EH (cell line): ENCODE data around the gene SCN2A.

ENCODE experiments used
- DNase-seq: peaks from one replicate; pipeline ENCODE4 v3.0.0-alpha.2; 2015; ENCODE audit warnings: low read depth

Gene SCN2A

DNA sequence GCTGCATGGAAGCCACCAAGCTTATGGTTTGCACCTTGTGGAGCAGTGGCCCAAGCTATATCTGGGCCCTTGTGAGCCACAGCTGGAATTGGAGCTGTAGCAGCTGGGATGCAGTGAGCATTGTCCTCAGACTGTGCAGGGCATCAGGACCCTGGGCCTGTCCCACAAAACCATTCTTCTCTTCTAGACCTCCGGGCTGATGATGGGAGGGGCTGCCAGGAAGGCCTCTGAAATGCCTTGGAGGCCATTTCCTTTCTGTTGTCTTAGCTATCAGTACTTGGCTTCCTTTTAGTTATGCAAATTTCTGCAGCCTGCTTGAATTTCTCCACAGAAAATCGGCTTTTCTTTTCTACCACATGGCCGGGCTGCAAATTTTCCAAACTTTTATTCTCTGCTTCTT, 183.9 kb downstream of the SCN2A start:
- DNase-seq, result no peak

DNA sequence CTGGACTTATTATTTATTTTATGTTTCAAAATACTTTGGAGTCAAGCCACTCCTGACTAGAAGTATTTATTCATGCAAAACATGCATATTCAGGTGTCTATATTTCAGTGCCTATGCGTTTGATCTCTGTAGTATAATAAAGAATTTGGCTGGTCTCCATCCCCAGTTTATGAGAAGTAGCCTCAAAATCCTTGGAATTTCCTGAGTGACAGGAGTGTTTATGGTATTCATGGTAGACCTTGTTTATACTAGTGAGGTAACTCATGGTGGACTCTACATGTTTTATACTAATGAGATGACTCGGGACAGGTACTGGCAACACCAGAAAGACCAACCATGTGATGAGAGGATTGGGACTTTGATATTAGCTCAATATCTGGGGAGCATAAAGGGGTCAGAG, 186.3 kb downstream of the SCN2A start:
- DNase-seq, result no peak

DNA sequence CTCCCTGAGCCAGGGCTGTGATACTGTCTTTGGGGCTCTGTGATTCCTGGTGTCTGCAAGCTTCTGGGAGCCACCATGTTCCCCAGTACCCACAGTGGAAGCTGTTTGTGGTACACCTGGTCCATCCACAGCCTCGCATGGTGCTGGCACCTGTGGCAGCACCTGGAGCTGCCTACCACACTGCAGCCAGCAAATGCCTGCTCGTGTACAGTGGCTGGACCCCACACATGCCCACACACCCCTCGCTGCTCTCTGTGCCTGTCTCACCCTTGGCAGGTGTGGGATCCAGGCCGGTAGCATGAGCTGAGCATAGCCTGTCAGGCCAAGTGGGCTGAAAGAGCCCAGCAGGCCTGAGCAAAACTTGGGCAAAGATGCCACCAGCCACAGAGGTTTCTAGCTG, 188.5 kb downstream of the SCN2A start:
- no peak for DNase-seq

DNA sequence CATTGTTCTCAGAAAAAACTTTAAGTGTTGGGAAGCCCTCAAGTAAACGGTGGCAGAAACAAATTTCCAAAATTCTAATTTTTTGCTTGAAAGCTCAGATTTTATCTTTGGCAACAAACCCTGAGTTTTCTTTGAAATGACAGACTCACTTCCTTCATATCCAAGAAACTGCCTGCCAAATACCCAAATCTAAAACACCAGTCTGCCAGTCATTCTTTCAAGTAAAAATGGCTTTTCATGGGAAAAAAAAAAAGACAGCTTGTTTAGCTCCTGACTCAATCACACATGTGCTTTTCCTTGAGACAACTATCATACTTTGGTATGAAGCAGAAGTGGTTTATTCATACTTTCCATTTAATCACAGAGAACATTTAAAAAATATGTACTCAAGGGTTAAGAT, 189.7 kb downstream of the SCN2A start:
- peak; percentile 45 for DNase-seq

DNA sequence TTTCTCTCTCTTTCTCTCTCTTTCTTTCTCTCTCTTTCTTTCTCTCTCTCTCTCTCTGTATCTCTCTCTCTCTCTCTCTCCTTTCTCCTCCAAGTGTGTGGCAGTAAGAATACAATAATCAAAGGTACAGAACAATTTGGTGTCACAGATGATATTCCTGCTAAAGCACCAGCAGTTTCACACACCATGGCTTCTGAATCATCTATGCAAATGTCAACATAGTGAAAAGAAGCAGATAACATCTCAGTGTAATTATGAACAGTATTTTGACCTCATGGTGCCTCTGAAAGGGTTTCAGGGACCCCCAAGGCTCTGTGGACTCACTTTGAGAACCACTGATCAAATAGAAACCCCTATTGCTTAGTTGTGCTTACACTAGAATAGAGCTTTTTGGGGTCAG, 191.8 kb downstream of the SCN2A start:
- no peak for DNase-seq

DNA sequence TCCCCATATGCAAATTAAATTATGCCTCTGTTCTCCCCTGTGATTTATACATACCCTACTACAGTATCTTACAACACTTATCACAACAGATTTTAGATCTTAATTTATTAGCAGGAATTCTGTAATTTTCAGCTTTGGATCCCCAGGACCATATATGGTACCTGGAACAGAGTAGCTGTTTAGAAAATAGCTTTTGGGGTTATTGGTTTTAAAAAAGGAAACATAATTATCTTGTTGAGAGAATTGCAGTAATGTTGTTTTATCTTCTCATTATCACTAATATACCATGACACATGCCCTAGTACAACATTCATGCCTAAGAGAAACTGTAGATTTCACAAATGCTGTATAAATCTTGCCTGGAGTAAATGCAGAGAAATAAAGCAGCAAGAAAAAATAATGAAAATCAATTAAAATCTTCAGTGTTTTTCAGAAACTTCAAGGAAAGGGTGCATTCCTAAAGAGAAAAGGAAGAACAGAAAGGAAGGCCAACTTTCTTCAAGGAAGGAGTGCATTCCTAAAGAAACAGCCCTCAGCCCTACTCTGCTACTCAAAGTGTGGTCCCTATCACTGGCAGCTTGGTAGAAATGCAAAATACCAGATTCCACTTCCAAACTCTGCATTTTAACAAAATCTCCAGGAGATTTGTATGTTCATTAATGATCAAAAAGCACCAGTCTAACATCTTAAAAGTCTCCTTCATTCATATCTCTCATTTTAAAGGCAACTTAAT, 193.2 kb downstream of the SCN2A start:
- DNase-seq, result no peak

DNA sequence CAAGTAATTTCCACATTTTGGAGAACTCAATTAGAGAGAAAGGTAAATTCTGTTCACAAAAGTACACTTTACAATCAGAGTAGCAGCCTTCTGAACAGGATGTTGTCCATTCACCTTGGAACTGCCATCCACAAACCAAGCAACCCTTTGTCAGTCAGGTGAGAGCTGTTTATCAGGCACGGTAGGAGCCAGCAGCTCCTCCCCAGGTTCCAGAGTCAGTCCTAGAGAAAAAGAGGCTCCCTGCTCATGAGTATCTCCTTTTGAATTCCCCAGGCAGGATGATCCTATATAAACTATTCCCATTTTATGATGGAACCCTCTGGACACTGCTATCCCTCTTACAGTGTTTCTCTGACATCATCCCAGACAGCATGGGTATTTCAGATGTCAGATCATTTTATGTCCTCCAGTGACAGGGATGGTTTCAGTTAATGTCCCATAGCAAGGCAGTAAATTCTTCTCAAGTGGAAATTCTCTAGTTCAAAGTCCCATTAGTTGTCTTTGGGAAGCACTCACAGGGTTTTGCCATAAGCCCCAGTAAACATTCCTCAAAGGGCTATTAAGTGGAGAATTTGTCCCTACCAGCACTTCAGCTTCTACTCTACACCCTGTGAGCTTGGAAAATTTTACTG, 195.8 kb downstream of the SCN2A start:
- DNase-seq, result peak; percentile 3

DNA sequence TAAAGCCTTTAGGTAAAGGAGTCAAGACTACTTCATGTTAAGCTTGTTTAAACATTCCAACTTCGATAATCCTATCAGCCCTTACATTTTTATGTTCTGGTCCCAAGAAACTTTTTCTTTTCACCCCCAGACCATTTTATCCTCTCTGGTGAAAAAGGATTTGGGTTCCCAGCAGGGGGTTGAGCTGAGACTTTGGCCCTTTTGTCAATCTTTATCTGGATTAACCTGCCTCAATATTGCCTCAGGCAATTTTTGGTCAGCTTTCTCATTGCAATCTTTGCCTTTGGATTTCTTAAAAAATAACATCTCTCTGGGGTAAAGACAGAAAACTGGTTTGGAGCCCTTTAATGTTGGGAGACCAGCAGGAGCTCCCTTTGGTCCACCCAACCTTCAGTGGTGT, 196.4 kb downstream of the SCN2A start:
- DNase-seq, result no peak

DNA sequence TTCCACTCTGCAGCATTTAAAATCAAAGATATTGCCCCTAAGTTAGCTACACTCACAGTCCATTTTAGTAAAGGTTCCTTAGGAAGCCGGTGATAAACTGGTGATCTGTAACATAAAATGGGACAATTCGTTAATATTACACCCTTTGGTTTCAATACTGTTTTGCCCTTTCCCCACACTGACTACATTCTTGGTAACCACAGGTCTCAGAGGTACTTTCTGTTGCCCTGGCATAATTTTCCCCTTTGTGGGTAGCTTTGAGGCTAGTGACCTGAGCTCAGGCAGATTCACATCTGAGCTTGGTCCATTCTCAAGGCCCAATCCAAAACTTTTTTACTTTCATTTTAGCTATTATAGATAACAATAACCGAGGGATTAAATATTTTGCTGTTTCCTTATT, 197.3 kb downstream of the SCN2A start:
- DNase-seq, result no peak

DNA sequence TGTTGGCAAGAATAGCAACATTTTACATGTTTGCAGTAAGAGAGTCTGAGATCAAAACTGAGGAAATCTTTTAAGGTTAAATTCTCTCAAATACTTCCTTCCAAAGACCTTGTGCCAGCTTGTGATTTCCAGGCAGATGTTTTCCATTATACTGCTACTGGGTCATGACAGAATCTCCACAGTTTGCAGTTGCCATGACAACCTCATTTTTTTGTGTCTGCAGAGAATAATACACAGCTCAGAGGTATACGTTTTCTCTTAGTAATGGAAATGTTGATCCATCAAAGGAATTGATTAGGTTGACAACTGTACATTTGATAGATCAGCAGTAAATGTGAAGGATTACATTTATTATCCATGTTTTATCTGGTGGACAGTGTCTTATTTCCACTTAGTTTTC, 201.2 kb downstream of the SCN2A start:
- DNase-seq, result peak; percentile 65
